Panc1 (cell line): Measurements from ENCODE around the gene PDE1C. TPM values are rescaled to one million over a fixed set of nuclear protein-coding genes. Genes with fewer than 3 reads are reported as not detected.

Source experiments
- ATAC-seq: fragments of 200-7000 bp; cut with Tn5 transposase; 2 replicates; pipeline ENCODE4 v1.9.1; 2020; ENCODE audit warnings: mild to moderate bottlenecking, moderate library complexity
- BruUV-seq: library from RNA; stranded (reverse); fragments of 400-500 nt; replicated peaks from 2 replicates; lab custom pipeline; 2021; lab: Mats Ljungman, UMichigan
- CTCF ChIA-PET: fragments of 300-600 bp; sonication (Branson Sonifier 250); formaldehyde crosslinking; loops from one replicate; lab custom pipeline; 2022; ENCODE audit warnings: antibody characterized with exemption; lab: Charles Lee
- POLR2A ChIA-PET: fragments of 300-600 bp; sonication (Branson Sonifier 250); formaldehyde crosslinking; loops from one replicate; lab custom pipeline; 2022; ENCODE audit warnings: antibody characterized with exemption; lab: Charles Lee
- DNase-seq: peaks from one replicate; pipeline ENCODE4 v3.0.0-alpha.2; 2010; ENCODE audit warnings: low read depth, low spot score
- H3K27ac ChIP-seq: 2 replicates; pipeline ENCODE4 v1.5.1; 2011; ENCODE audit warnings: mild to moderate bottlenecking, low read length, inconsistent platforms
- H3K27me3 ChIP-seq: fragments of 200-500 bp; sonication (Bioruptor generic); 2 replicates; pipeline ENCODE4 v1.6.0; 2014; ENCODE audit warnings: low read length, inconsistent platforms; ENCODE audit not compliant: control insufficient read depth, insufficient read depth
- H3K36me3 ChIP-seq: fragments of 200-500 bp; sonication (Bioruptor generic); 2 replicates; pipeline ENCODE4 v1.5.1; 2014; ENCODE audit warnings: inconsistent platforms, mild to moderate bottlenecking, low read length, moderate library complexity; ENCODE audit not compliant: control insufficient read depth, insufficient read depth
- H3K4me1 ChIP-seq: 2 replicates; pipeline ENCODE4 v1.5.1; 2011; ENCODE audit warnings: inconsistent platforms, mild to moderate bottlenecking, low read length, moderate library complexity; ENCODE audit not compliant: control insufficient read depth, insufficient read depth
- H3K4me3 ChIP-seq, 2 experiments: 2 replicates each; pipeline ENCODE4 v1.5.1; 2011 to 2012; ENCODE audit warnings: low read depth in 2 of 2, low read length in 2 of 2, mild to moderate bottlenecking in 2 of 2, inconsistent platforms in 1 of 2, moderate library complexity in 1 of 2
- H3K9me3 ChIP-seq: fragments of 200-500 bp; sonication (Bioruptor generic); 2 replicates; pipeline ENCODE4 v1.5.1; 2014; ENCODE audit warnings: low read depth, mild to moderate bottlenecking, inconsistent platforms, low read length, moderate library complexity; ENCODE audit not compliant: control insufficient read depth, insufficient read depth
- CTCF ChIP-seq: fragments of 450-650 bp; IDR thresholded peaks from 2 replicates; pipeline ENCODE4 v1.5.1; 2017; ENCODE audit warnings: mild to moderate bottlenecking
- POLR2AphosphoS5 ChIP-seq: IDR thresholded peaks from 2 replicates; pipeline ENCODE4 v1.6.1; 2012; ENCODE audit warnings: mild to moderate bottlenecking, low read depth, low read length, moderate library complexity
- REST ChIP-seq, 2 experiments: IDR thresholded peaks; 2 replicates each; pipeline ENCODE4 v1.6.1; 2011 to 2012; ENCODE audit warnings: low read depth in 2 of 2, control low read depth in 1 of 2, low read length in 1 of 2, mild to moderate bottlenecking in 1 of 2, moderate library complexity in 1 of 2; ENCODE audit not compliant: insufficient read depth in 1 of 2
- SIN3A ChIP-seq: IDR thresholded peaks from 2 replicates; pipeline ENCODE4 v1.6.1; 2012; ENCODE audit warnings: low read depth, mild to moderate bottlenecking, low read length, moderate library complexity, borderline replicate concordance; ENCODE audit not compliant: insufficient read depth
- TCF7L2 ChIP-seq: IDR thresholded peaks from 2 replicates; pipeline ENCODE4 v1.6.1; 2011; ENCODE audit warnings: mild to moderate bottlenecking, low read depth, low read length, inconsistent platforms
- in situ Hi-C: cut with HindIII; loops from 2 replicates; pipeline ENCODE4 v1.10.0; 2016; ENCODE audit warnings: low sequenced_read_pairs, low pct_unique_long_range_greater_than_20kb
- intact Hi-C: fragments of 100-400 bp; cut with micrococcal nuclease; formaldehyde crosslinking; loops from one replicate; pipeline ENCODE4 v1.10.0; 2022; ENCODE audit not compliant: unreplicated experiment
- total RNA-seq: library from RNA; stranded (reverse); gene quantifications from one replicate; pipeline ENCODE4 v1.2.1, GENCODE V29; 2021; ENCODE audit not compliant: unreplicated experiment

The PDE1C gene
- total RNA-seq, 1 experiment from 2014 or later = not detected

- ChIA-PET POLR2A (no interaction called here), CTCF (no interaction called here)
- no peak for DNase-seq
- no TSS peak for BruUV-seq
- Histone ChIP-seq H3K4me1 (no peaks in the 10 kb centered on the region), H3K9me3 (no peaks in the 10 kb centered on the region), H3K36me3 (no peaks in the 10 kb centered on the region), H3K4me3 (no peak overlapping the region), H3K27me3 (no peaks in the 10 kb centered on the region), H3K27ac (no peak overlapping the region)
- in situ Hi-C loops = no loop called here
- ATAC-seq = no peak
- TF ChIP-seq REST (IDR thresholded peaks at IDR 0.05; ENCODE audit: insufficient read depth in 1 of 2, low read depth in 2 of 2, low read length in 1 of 2) = no peak
- no peak for TF ChIP-seq TCF7L2
- TF ChIP-seq POLR2AphosphoS5 = no peak
- TF ChIP-seq SIN3A = no peak
- TF ChIP-seq CTCF = no peak
- intact Hi-C loops = no loop called here
Observed at GRCh38 chr7:31791881-31792280, 278.3 kb downstream of the PDE1C start.

- Histone ChIP-seq H3K4me3 (no peak overlapping the region), H3K36me3 (no peaks in the 10 kb centered on the region), H3K9me3 (no peaks in the 10 kb centered on the region), H3K4me1 (no peaks in the 10 kb centered on the region), H3K27me3 (no peaks in the 10 kb centered on the region), H3K27ac (no peak overlapping the region)
- DNase-seq (no peak), ATAC-seq (no peak)
- no TSS peak for BruUV-seq
- POLR2A ChIA-PET = no interaction called here
- CTCF ChIA-PET = no interaction called here
- TF ChIP-seq POLR2AphosphoS5 = no peak
- no peak for TF ChIP-seq REST (IDR thresholded peaks at IDR 0.05; ENCODE audit: insufficient read depth in 1 of 2, low read depth in 2 of 2, low read length in 1 of 2)
- TF ChIP-seq TCF7L2 = no peak
- in situ Hi-C loops (no loop called here), intact Hi-C loops (no loop called here)
Observed at GRCh38 chr7:31788883-31789680, 281.1 kb downstream of the PDE1C start.
